ENCODE data around the gene CDK14.

Gene CDK14

DNA sequence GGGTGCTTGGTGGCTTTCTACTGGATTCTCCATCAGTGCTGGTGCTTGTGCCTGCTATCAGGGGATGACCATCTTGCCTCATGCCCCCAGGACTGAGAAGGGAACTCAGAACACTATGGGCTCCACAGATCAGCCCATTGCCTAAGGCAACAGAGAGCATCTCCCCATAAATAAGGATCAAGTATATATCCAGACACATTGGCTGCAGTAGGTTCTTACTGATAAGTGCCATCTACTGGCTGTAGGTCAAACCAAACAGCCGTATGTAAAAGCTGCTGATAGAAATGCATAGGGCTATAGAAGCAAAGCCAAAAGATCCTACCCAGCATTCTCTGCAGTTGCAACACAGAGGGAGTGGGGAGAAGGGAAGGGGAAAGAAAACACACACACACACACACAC, 153.7 kb downstream of the CDK14 start:
- peaks cover 79% of the 10 kb centered on the region for H3K36me3 ChIP-seq (ENCODE audit: insufficient read depth, low read length)
- no peaks in the 10 kb centered on the region for H3K9me2 ChIP-seq (ENCODE audit: low read depth, low read length)
- H3K79me2 ChIP-seq (ENCODE audit: insufficient read depth, low read length), result peaks cover 25% of the 10 kb centered on the region
- H2AFZ ChIP-seq (ENCODE audit: low read length), result no peak overlapping the region
- H3K27ac ChIP-seq (ENCODE audit: low read depth, low read length, poor library complexity, severe bottlenecking), result peak overlapping the region; percentile 41
- no peaks in the 10 kb centered on the region for H3K27me3 ChIP-seq (ENCODE audit: insufficient read depth, low read length)
- no peak overlapping the region for H3K4me3 ChIP-seq (ENCODE audit: low read depth, low read length, poor library complexity, severe bottlenecking)
- no peak overlapping the region; the same call in 1 of the 2 replicates for H3K9ac ChIP-seq (ENCODE audit: low read length)
- H3K9me3 ChIP-seq (ENCODE audit: low read length), result peaks cover 7% of the 10 kb centered on the region; the same call in 1 of the 2 replicates
- peaks cover 38% of the 10 kb centered on the region for H3K4me1 ChIP-seq (ENCODE audit: insufficient read depth, low read length, severe bottlenecking)
- 0 out of 2 replicates have a peak, but pooled peaks cover 4% of the 10 kb centered on the region for H3F3A ChIP-seq (ENCODE audit: insufficient read depth, low read length)
- H4K20me1 ChIP-seq (ENCODE audit: insufficient read depth, low read length), result no peaks in the 10 kb centered on the region
- no peak for TF ChIP-seq EZH2 (IDR thresholded peaks at IDR 0.05; ENCODE audit: borderline replicate concordance, low read length)
- TF ChIP-seq, protein P1, sequence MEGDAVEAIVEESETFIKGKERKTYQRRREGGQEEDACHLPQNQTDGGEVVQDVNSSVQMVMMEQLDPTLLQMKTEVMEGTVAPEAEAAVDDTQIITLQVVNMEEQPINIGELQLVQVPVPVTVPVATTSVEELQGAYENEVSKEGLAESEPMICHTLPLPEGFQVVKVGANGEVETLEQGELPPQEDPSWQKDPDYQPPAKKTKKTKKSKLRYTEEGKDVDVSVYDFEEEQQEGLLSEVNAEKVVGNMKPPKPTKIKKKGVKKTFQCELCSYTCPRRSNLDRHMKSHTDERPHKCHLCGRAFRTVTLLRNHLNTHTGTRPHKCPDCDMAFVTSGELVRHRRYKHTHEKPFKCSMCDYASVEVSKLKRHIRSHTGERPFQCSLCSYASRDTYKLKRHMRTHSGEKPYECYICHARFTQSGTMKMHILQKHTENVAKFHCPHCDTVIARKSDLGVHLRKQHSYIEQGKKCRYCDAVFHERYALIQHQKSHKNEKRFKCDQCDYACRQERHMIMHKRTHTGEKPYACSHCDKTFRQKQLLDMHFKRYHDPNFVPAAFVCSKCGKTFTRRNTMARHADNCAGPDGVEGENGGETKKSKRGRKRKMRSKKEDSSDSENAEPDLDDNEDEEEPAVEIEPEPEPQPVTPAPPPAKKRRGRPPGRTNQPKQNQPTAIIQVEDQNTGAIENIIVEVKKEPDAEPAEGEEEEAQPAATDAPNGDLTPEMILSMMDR (IDR thresholded peaks at IDR 0.05; ENCODE audit: low read length), result peak; percentile 81
- no peak overlapping the region for H3K4me2 ChIP-seq (ENCODE audit: low read length)

DNA sequence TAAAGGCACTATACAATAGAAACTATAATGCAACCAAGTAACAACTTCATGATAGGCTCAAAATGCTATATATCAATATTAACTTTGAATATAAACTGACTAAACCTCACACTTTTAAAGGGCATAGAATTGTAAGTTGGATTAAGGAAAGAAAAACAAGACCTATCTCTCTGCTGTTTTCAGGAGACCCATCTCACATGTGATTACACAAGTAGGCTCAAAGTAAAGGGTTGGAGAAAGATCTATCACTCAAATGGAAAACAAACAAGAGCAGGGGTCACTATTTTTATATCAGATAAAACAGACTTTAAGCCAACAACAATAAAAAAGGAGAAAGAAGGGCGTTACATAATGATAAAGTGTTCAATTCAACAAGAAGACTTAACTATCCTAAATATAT, 155.5 kb downstream of the CDK14 start:
- Histone ChIP-seq H3K9me2 (ENCODE audit: low read depth, low read length) (no peaks in the 10 kb centered on the region), H2AFZ (ENCODE audit: low read length) (no peak overlapping the region), H3K4me3 (ENCODE audit: low read depth, low read length, poor library complexity, severe bottlenecking) (no peak overlapping the region), H3K27me3 (ENCODE audit: insufficient read depth, low read length) (no peaks in the 10 kb centered on the region), H4K20me1 (ENCODE audit: insufficient read depth, low read length) (no peaks in the 10 kb centered on the region), H3F3A (ENCODE audit: insufficient read depth, low read length) (0 out of 2 replicates have a peak, but pooled peaks cover 4% of the 10 kb centered on the region), H3K9ac (ENCODE audit: low read length) (no peak overlapping the region), H3K79me2 (ENCODE audit: insufficient read depth, low read length) (peaks cover 12% of the 10 kb centered on the region), H3K27ac (ENCODE audit: low read depth, low read length, poor library complexity, severe bottlenecking) (no peak overlapping the region), H3K9me3 (ENCODE audit: low read length) (peaks cover 7% of the 10 kb centered on the region; the same call in 1 of the 2 replicates), H3K4me1 (ENCODE audit: insufficient read depth, low read length, severe bottlenecking) (peaks cover 55% of the 10 kb centered on the region), H3K36me3 (ENCODE audit: insufficient read depth, low read length) (peaks cover 74% of the 10 kb centered on the region), H3K4me2 (ENCODE audit: low read length) (no peak overlapping the region)
- TF ChIP-seq EZH2 (IDR thresholded peaks at IDR 0.05; ENCODE audit: borderline replicate concordance, low read length), result no peak
- TF ChIP-seq, protein P1 (IDR thresholded peaks at IDR 0.05; ENCODE audit: low read length), result no peak

DNA sequence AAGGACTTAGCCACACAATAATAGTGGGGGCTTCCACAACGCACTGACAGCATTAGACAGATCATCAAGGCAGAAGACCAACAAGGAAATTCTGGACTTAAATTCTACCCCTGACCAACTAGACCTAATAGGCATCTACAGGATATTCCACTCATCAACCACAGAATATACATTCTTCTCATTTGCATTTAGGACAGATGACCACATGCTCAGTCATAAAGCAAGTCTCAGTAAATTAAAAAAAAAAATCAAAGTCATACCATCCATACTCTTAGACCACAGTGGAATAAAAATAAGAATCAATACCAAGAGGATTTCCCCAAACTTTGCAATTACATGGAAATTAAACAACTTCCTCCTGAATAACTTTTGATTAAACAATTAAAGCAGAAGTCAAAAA, 155.9 kb downstream of the CDK14 start:
- Histone ChIP-seq H3K9me2 (ENCODE audit: low read depth, low read length) (no peaks in the 10 kb centered on the region), H3K9ac (ENCODE audit: low read length) (no peak overlapping the region), H2AFZ (ENCODE audit: low read length) (no peak overlapping the region), H3K27me3 (ENCODE audit: insufficient read depth, low read length) (no peaks in the 10 kb centered on the region), H3K36me3 (ENCODE audit: insufficient read depth, low read length) (peaks cover 69% of the 10 kb centered on the region), H3K4me1 (ENCODE audit: insufficient read depth, low read length, severe bottlenecking) (peaks cover 55% of the 10 kb centered on the region), H3K9me3 (ENCODE audit: low read length) (peaks cover 7% of the 10 kb centered on the region; the same call in 1 of the 2 replicates), H3K4me3 (ENCODE audit: low read depth, low read length, poor library complexity, severe bottlenecking) (no peak overlapping the region), H3K79me2 (ENCODE audit: insufficient read depth, low read length) (peaks cover 8% of the 10 kb centered on the region), H3F3A (ENCODE audit: insufficient read depth, low read length) (0 out of 2 replicates have a peak, but pooled peaks cover 4% of the 10 kb centered on the region), H3K27ac (ENCODE audit: low read depth, low read length, poor library complexity, severe bottlenecking) (no peak overlapping the region), H3K4me2 (ENCODE audit: low read length) (no peak overlapping the region), H4K20me1 (ENCODE audit: insufficient read depth, low read length) (no peaks in the 10 kb centered on the region)
- TF ChIP-seq EZH2 (IDR thresholded peaks at IDR 0.05; ENCODE audit: borderline replicate concordance, low read length), result no peak
- TF ChIP-seq, protein P1 (IDR thresholded peaks at IDR 0.05; ENCODE audit: low read length), result no peak
